Panc1 (cell line): ENCODE data around the gene PCNT. TPM values are rescaled to one million over a fixed set of nuclear protein-coding genes. Genes with fewer than 3 reads are reported as not detected.

Source experiments
- ATAC-seq: fragments of 200-7000 bp; cut with Tn5 transposase; 2 replicates; pipeline ENCODE4 v1.9.1; 2020; ENCODE audit warnings: mild to moderate bottlenecking, moderate library complexity
- BruUV-seq: library from RNA; stranded (reverse); fragments of 400-500 nt; replicated peaks from 2 replicates; lab custom pipeline; 2021; lab: Mats Ljungman, UMichigan
- CTCF ChIA-PET: fragments of 300-600 bp; sonication (Branson Sonifier 250); formaldehyde crosslinking; loops from one replicate; lab custom pipeline; 2022; ENCODE audit warnings: antibody characterized with exemption; lab: Charles Lee
- POLR2A ChIA-PET: fragments of 300-600 bp; sonication (Branson Sonifier 250); formaldehyde crosslinking; loops from one replicate; lab custom pipeline; 2022; ENCODE audit warnings: antibody characterized with exemption; lab: Charles Lee
- DNase-seq: peaks from one replicate; pipeline ENCODE4 v3.0.0-alpha.2; 2010; ENCODE audit warnings: low read depth, low spot score
- H3K27ac ChIP-seq: 2 replicates; pipeline ENCODE4 v1.5.1; 2011; ENCODE audit warnings: mild to moderate bottlenecking, low read length, inconsistent platforms
- H3K27me3 ChIP-seq: fragments of 200-500 bp; sonication (Bioruptor generic); 2 replicates; pipeline ENCODE4 v1.6.0; 2014; ENCODE audit warnings: low read length, inconsistent platforms; ENCODE audit not compliant: control insufficient read depth, insufficient read depth
- H3K36me3 ChIP-seq: fragments of 200-500 bp; sonication (Bioruptor generic); 2 replicates; pipeline ENCODE4 v1.5.1; 2014; ENCODE audit warnings: inconsistent platforms, mild to moderate bottlenecking, low read length, moderate library complexity; ENCODE audit not compliant: control insufficient read depth, insufficient read depth
- H3K4me1 ChIP-seq: 2 replicates; pipeline ENCODE4 v1.5.1; 2011; ENCODE audit warnings: inconsistent platforms, mild to moderate bottlenecking, low read length, moderate library complexity; ENCODE audit not compliant: control insufficient read depth, insufficient read depth
- H3K4me3 ChIP-seq, 2 experiments: 2 replicates each; pipeline ENCODE4 v1.5.1; 2011 to 2012; ENCODE audit warnings: low read depth in 2 of 2, low read length in 2 of 2, mild to moderate bottlenecking in 2 of 2, inconsistent platforms in 1 of 2, moderate library complexity in 1 of 2
- H3K9me3 ChIP-seq: fragments of 200-500 bp; sonication (Bioruptor generic); 2 replicates; pipeline ENCODE4 v1.5.1; 2014; ENCODE audit warnings: low read depth, mild to moderate bottlenecking, inconsistent platforms, low read length, moderate library complexity; ENCODE audit not compliant: control insufficient read depth, insufficient read depth
- CTCF ChIP-seq: fragments of 450-650 bp; IDR thresholded peaks from 2 replicates; pipeline ENCODE4 v1.5.1; 2017; ENCODE audit warnings: mild to moderate bottlenecking
- POLR2AphosphoS5 ChIP-seq: IDR thresholded peaks from 2 replicates; pipeline ENCODE4 v1.6.1; 2012; ENCODE audit warnings: mild to moderate bottlenecking, low read depth, low read length, moderate library complexity
- REST ChIP-seq, 2 experiments: IDR thresholded peaks; 2 replicates each; pipeline ENCODE4 v1.6.1; 2011 to 2012; ENCODE audit warnings: low read depth in 2 of 2, control low read depth in 1 of 2, low read length in 1 of 2, mild to moderate bottlenecking in 1 of 2, moderate library complexity in 1 of 2; ENCODE audit not compliant: insufficient read depth in 1 of 2
- SIN3A ChIP-seq: IDR thresholded peaks from 2 replicates; pipeline ENCODE4 v1.6.1; 2012; ENCODE audit warnings: low read depth, mild to moderate bottlenecking, low read length, moderate library complexity, borderline replicate concordance; ENCODE audit not compliant: insufficient read depth
- TCF7L2 ChIP-seq: IDR thresholded peaks from 2 replicates; pipeline ENCODE4 v1.6.1; 2011; ENCODE audit warnings: mild to moderate bottlenecking, low read depth, low read length, inconsistent platforms
- in situ Hi-C: cut with HindIII; loops from 2 replicates; pipeline ENCODE4 v1.10.0; 2016; ENCODE audit warnings: low sequenced_read_pairs, low pct_unique_long_range_greater_than_20kb
- intact Hi-C: fragments of 100-400 bp; cut with micrococcal nuclease; formaldehyde crosslinking; loops from one replicate; pipeline ENCODE4 v1.10.0; 2022; ENCODE audit not compliant: unreplicated experiment
- total RNA-seq: library from RNA; stranded (reverse); gene quantifications from one replicate; pipeline ENCODE4 v1.2.1, GENCODE V29; 2021; ENCODE audit not compliant: unreplicated experiment

Gene PCNT
- total RNA-seq, 1 experiment from 2014 or later = 44.3 TPM

GRCh38 chr21:46416551-46416950 lies 92.6 kb downstream of the PCNT start:
- ATAC-seq (no peak), DNase-seq (no peak)
- intact Hi-C loops (no loop called here), in situ Hi-C loops (no loop called here)
- no TSS peak for BruUV-seq
- CTCF ChIA-PET = no interaction called here
- Histone ChIP-seq H3K9me3 (no peaks in the 10 kb centered on the region), H3K4me3 (no peak overlapping the region), H3K36me3 (no peaks in the 10 kb centered on the region; the same call in 1 of the 2 replicates), H3K27me3 (no peaks in the 10 kb centered on the region), H3K4me1 (no peaks in the 10 kb centered on the region), H3K27ac (no peak overlapping the region)
- TF ChIP-seq CTCF (no peak), REST (IDR thresholded peaks at IDR 0.05; ENCODE audit: insufficient read depth in 1 of 2, low read depth in 2 of 2, low read length in 1 of 2) (no peak), SIN3A (no peak), TCF7L2 (no peak), POLR2AphosphoS5 (no peak)
- POLR2A ChIA-PET = no interaction called here

- BruUV-seq = no TSS peak
- no peaks in the 10 kb centered on the region; the same call in 1 of the 2 replicates for H3K36me3 ChIP-seq
- H3K9me3 ChIP-seq = no peaks in the 10 kb centered on the region
- in situ Hi-C loops (no loop called here), intact Hi-C loops (no loop called here)
- H3K4me3 ChIP-seq = no peak overlapping the region
- no peak for ATAC-seq
- TF ChIP-seq CTCF (no peak), POLR2AphosphoS5 (no peak), TCF7L2 (no peak), REST (IDR thresholded peaks at IDR 0.05; ENCODE audit: insufficient read depth in 1 of 2, low read depth in 2 of 2, low read length in 1 of 2) (no peak), SIN3A (no peak)
- H3K27me3 ChIP-seq = no peaks in the 10 kb centered on the region
- H3K27ac ChIP-seq = no peak overlapping the region
- no peak for DNase-seq
- CTCF ChIA-PET = no interaction called here
- no peaks in the 10 kb centered on the region for H3K4me1 ChIP-seq
- POLR2A ChIA-PET = no interaction called here
Measured at GRCh38 chr21:46418265-46418946, 94.5 kb downstream of the PCNT start.
